Measurements from ENCODE around the gene ADAMTSL1. TPM values are rescaled to one million over a fixed set of nuclear protein-coding genes. Genes with fewer than 3 reads are reported as not detected.

The ADAMTSL1 gene
- total RNA-seq, 1 experiment from 2014 or later: 1.2 TPM

DNA sequence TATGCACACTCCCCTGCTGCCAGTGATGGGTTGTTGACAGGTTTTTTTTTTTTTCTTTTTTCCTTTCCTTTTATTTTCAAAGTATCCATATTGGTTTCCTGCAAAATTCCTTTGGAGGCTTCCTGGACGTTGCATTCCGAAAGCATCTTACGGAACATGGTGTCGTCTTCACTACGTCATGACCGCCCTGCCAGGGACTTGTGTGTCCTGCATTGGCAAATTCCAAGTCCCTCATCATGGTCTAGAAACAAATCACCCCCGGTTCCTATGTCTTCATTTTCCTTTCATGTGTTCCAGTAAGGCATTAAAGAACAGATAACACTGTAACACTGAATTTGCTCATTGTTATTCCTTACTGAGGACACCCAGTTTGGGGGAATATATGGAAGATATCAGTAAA lies 35.0 kb upstream of the ADAMTSL1 start:
- no peak overlapping the region for H3K56ac ChIP-seq (ENCODE audit: insufficient read length, low read depth, low read length)
- H4K91ac ChIP-seq (ENCODE audit: insufficient read length, low read depth, low read length): no peak overlapping the region
- no peak overlapping the region for H2AK5ac ChIP-seq (ENCODE audit: insufficient read length, low read length)
- no peaks in the 10 kb centered on the region for H3K27me3 ChIP-seq (ENCODE audit: insufficient read depth, low read length)
- H2AFZ ChIP-seq (ENCODE audit: low read length): no peak overlapping the region
- H3K4me2 ChIP-seq (ENCODE audit: insufficient read depth, insufficient read length, low read length): no peak overlapping the region
- no peak overlapping the region for H4K8ac ChIP-seq (replicated peaks; ENCODE audit: insufficient read length, low read depth, low read length)
- H3K18ac ChIP-seq (ENCODE audit: insufficient read length, low read depth, low read length): no peak overlapping the region
- H3T11ph ChIP-seq (ENCODE audit: low read length): no peak overlapping the region
- H3K23me2 ChIP-seq (ENCODE audit: insufficient read length, low read depth, low read length, poor library complexity, severe bottlenecking): no peaks in the 10 kb centered on the region
- no peak overlapping the region for H3K9ac ChIP-seq (ENCODE audit: extremely low read depth, insufficient read length, low read length)
- TF ChIP-seq, protein P1, sequence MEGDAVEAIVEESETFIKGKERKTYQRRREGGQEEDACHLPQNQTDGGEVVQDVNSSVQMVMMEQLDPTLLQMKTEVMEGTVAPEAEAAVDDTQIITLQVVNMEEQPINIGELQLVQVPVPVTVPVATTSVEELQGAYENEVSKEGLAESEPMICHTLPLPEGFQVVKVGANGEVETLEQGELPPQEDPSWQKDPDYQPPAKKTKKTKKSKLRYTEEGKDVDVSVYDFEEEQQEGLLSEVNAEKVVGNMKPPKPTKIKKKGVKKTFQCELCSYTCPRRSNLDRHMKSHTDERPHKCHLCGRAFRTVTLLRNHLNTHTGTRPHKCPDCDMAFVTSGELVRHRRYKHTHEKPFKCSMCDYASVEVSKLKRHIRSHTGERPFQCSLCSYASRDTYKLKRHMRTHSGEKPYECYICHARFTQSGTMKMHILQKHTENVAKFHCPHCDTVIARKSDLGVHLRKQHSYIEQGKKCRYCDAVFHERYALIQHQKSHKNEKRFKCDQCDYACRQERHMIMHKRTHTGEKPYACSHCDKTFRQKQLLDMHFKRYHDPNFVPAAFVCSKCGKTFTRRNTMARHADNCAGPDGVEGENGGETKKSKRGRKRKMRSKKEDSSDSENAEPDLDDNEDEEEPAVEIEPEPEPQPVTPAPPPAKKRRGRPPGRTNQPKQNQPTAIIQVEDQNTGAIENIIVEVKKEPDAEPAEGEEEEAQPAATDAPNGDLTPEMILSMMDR (conservative IDR thresholded peaks at IDR 0.05): no peak
- no peak overlapping the region for H3K4ac ChIP-seq (ENCODE audit: low read depth, low read length)
- H3K23ac ChIP-seq (ENCODE audit: insufficient read length, low read depth, low read length): no peak overlapping the region
- no peak overlapping the region for H2BK15ac ChIP-seq (ENCODE audit: low read depth, low read length)
- H3K14ac ChIP-seq (ENCODE audit: insufficient read depth, low read length): no peak overlapping the region
- no peak overlapping the region for H3K27ac Mint-ChIP-seq
- H3K9me3 ChIP-seq (ENCODE audit: control insufficient read depth, low read depth, low read length): no peaks in the 10 kb centered on the region
- no peak overlapping the region for H2BK12ac ChIP-seq (ENCODE audit: insufficient read length, low read depth, low read length)
- no peak overlapping the region for H2BK120ac ChIP-seq (ENCODE audit: low read depth, low read length, poor library complexity, severe bottlenecking)
- no peak overlapping the region for H3K27ac ChIP-seq (ENCODE audit: insufficient read length, low read depth, low read length)
- WGBS (ENCODE audit: extremely low coverage, insufficient read length, low lambda C conversion rate): no CpG with 5 or more reads among the region's 7 CpGs
- H3K4me1 ChIP-seq (ENCODE audit: insufficient read depth, low read length): no peaks in the 10 kb centered on the region
- H3K36me3 Mint-ChIP-seq (ENCODE audit: insufficient read depth in 1 of 3, low read depth in 3 of 3): no peaks in the 10 kb centered on the region
- H3K79me1 ChIP-seq (ENCODE audit: insufficient read depth, low read depth, low read length, poor library complexity, severe bottlenecking): no peaks in the 10 kb centered on the region
- H3K4me1 Mint-ChIP-seq: peaks cover 15 to 17% of the 10 kb centered on the region in 2 experiments
- H2BK5ac ChIP-seq (ENCODE audit: insufficient read length, low read length): no peak overlapping the region
- H2BK20ac ChIP-seq (ENCODE audit: low read depth, low read length, poor library complexity, severe bottlenecking): no peak overlapping the region
- no peaks in the 10 kb centered on the region for H3K79me2 ChIP-seq (ENCODE audit: insufficient read depth, low read length)
- H4K5ac ChIP-seq (ENCODE audit: insufficient read length, low read depth, low read length): no peak overlapping the region
- H3K27me3 Mint-ChIP-seq (ENCODE audit: low read depth): peaks cover 24% of the 10 kb centered on the region
- H3K4me3 Mint-ChIP-seq: peak overlapping the region; percentile 33 to 57; a peak in 4 of 5 replicates
- no peak for DNase-seq
- no peaks in the 10 kb centered on the region for H4K20me1 ChIP-seq (ENCODE audit: control insufficient read depth, insufficient read depth, insufficient read length)
- no peaks in the 10 kb centered on the region for H3K9me3 Mint-ChIP-seq

Measured in H9 (cell line).